Rectal smooth muscle tissue (tissue), 1 donor: ENCODE measurements around the gene ZNF814.
"Not testable (repeated sequence)": the region's sequence is repeated elsewhere in the genome, so short reads cannot be mapped to it uniquely, and the experiment has no call there.

Experiments used
- H3K27ac ChIP-seq: one replicate; pipeline ENCODE4 v1.7.0; 2013; ENCODE audit warnings: low read depth, low read length, inconsistent platforms
- H3K27me3 ChIP-seq: one replicate; pipeline ENCODE4 v1.7.0; 2013; ENCODE audit warnings: low read length; ENCODE audit not compliant: control insufficient read depth, insufficient read depth
- H3K36me3 ChIP-seq: one replicate; pipeline ENCODE4 v1.7.0; 2013; ENCODE audit warnings: low read length; ENCODE audit not compliant: control insufficient read depth, insufficient read depth
- H3K4me1 ChIP-seq: one replicate; pipeline ENCODE4 v1.7.0; 2013; ENCODE audit warnings: low read length; ENCODE audit not compliant: control insufficient read depth, insufficient read depth
- H3K4me3 ChIP-seq: one replicate; pipeline ENCODE4 v1.7.0; 2013; ENCODE audit warnings: low read length
- H3K9ac ChIP-seq: one replicate; pipeline ENCODE4 v1.7.0; 2013; ENCODE audit warnings: low read length

The ZNF814 gene

GRCh38 chr19:57810410-57811295 lies 78.2 kb downstream of the ZNF814 start:
- H3K4me3 ChIP-seq, H3K4me1 ChIP-seq, H3K27ac ChIP-seq, H3K9ac ChIP-seq, H3K27me3 ChIP-seq: not testable (repeated sequence)
- H3K36me3 ChIP-seq: peaks cover 15% of the 10 kb centered on the region

GRCh38 chr19:57807541-57807940 lies 81.3 kb downstream of the ZNF814 start:
- Histone ChIP-seq H3K4me1 (no peaks in the 10 kb centered on the region), H3K36me3 (peaks cover 13% of the 10 kb centered on the region), H3K27ac (no peak overlapping the region), H3K9ac (no peak overlapping the region), H3K4me3 (no peak overlapping the region), H3K27me3 (no peaks in the 10 kb centered on the region)

GRCh38 chr19:57803594-57804325 lies 85.1 kb downstream of the ZNF814 start:
- Histone ChIP-seq H3K27me3 (no peaks in the 10 kb centered on the region), H3K36me3 (peaks cover 4% of the 10 kb centered on the region), H3K27ac (peak overlapping the region; percentile 65), H3K4me3 (peak overlapping the region; percentile 64), H3K4me1 (no peaks in the 10 kb centered on the region), H3K9ac (peak overlapping the region; percentile 46)

- Histone ChIP-seq H3K9ac (peak overlapping the region; percentile 46), H3K27me3 (no peaks in the 10 kb centered on the region), H3K4me3 (peak overlapping the region; percentile 64), H3K27ac (peak overlapping the region; percentile 65), H3K36me3 (no peaks in the 10 kb centered on the region), H3K4me1 (no peaks in the 10 kb centered on the region)
Observed at GRCh38 chr19:57803265-57803593, 85.6 kb downstream of the ZNF814 start.

- Histone ChIP-seq H3K27me3 (no peaks in the 10 kb centered on the region), H3K4me1 (no peaks in the 10 kb centered on the region), H3K36me3 (no peaks in the 10 kb centered on the region), H3K9ac (no peak overlapping the region), H3K4me3 (no peak overlapping the region), H3K27ac (no peak overlapping the region)
Observed at GRCh38 chr19:57802269-57802668, 86.6 kb downstream of the ZNF814 start.

GRCh38 chr19:57800696-57801095 lies 88.1 kb downstream of the ZNF814 start:
- no peak overlapping the region for H3K9ac ChIP-seq
- H3K27me3 ChIP-seq: no peaks in the 10 kb centered on the region
- H3K36me3 ChIP-seq: peaks cover 3% of the 10 kb centered on the region
- no peaks in the 10 kb centered on the region for H3K4me1 ChIP-seq
- no peak overlapping the region for H3K27ac ChIP-seq
- no peak overlapping the region for H3K4me3 ChIP-seq
